ENCODE results near the gene IFNGR2.
"Not testable (repeated sequence)": the region's sequence is repeated elsewhere in the genome, so short reads cannot be mapped to it uniquely, and the experiment has no call there.

IFNGR2 gene

DNA sequence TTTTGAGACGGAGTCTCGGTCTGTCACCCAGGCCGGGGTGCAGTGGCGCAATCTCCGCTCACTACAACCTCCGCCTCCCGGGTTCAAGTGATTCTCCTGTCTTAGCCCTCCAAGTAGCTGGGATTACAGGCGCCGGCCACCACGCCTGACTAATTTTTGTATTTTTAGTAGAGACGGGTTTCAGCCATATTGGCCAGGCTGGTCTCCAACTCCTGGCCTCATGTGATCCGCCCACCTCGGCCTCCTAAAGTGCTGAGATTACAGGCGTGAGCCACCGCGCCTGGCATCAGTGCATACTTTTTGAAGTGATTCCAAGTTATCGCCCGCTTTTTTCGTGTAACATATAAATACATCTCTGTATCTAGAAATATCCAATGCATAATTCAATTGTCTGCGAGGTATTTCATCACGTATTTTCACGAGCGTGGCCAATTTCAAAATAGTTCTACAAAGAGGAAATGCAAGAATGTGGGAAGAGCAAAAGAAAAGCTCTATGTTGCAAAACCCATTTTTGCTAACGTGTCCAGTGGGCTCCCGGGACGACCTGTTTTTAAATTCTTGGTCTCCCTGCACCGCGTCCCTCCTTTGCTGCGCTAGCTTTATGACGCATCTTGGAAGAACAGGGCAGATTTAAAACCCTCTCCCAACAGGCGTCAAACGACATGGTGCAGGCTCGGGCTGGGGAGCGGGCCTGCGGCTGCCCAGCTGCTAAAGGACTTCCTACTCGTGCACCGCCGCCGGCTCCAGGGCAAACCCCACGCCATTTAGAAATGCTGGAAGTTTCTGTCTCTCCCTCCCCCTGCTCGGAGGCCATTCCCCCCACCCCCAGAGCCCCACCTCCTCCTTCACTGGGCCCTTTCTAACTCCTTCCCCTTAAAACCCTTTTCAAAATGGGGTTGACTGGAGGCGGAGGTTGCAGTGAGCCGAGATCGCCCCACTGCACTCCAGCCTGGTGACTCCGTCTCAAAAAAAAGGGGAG is 923 bp upstream of the IFNGR2 start:
- no peak for DNase-seq (ENCODE audit: low read depth in 2 of 2)

DNA sequence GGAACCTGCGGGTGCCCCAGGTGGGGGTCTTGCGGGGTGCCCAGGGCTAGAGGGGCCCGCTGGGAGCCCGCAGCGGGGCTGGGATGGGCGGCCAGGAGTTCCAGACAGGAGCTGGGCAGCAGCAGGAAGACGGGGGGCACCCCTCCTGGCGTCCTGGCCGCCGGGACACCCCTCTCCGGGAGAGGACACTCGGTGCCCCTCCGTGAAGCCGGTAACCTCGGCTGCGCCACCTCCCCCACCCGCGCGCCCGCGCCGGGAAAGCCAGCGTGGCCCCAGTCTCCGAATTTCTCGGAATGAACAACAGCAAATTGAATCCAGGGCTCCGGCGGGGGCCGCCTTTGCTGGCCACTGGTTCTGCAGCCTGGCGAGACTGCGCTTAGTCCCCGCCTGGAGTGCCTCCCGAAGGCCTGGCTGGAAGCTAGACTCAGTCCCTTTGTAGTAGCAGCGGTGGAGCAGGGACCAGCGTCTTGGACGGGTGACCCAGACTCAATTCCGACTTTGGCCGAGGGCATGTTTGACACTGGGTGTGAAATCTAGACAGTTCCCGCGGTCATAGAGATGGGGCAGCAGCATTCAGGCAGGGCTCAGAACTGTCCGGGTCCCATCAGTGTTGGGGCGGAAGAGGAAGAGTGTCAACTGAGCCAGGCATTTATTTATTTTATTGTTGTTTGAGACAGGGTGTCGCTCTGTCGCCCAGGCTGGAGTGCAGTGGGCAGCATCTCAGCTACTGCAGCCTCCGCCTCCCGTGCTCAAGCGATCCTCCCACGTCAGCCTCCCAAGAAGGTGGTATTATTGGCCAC is 773 bp downstream of the IFNGR2 start:
- DNase-seq (ENCODE audit: low read depth in 2 of 2), result no peak

DNA sequence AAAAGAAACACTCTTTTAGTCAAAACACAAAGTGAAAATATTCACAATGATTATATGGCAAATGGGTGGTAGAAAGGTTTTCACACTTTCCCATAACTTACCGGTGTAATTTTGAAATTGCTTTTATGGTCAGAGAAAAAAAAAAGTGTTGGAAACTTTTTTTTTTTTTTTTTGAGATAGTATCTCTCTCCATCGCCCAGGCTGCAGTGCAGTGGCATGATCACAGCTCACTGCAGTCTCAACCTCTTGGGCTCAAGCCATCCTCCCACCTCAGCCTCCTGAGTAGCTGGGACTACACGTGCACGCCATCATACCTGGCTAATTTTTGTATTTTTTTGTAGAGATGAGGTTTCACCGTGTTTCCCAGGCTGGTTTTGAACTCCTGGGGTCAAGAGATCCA is 3.3 kb downstream of the IFNGR2 start:
- DNase-seq (ENCODE audit: low read depth in 2 of 2), result no peak

DNA sequence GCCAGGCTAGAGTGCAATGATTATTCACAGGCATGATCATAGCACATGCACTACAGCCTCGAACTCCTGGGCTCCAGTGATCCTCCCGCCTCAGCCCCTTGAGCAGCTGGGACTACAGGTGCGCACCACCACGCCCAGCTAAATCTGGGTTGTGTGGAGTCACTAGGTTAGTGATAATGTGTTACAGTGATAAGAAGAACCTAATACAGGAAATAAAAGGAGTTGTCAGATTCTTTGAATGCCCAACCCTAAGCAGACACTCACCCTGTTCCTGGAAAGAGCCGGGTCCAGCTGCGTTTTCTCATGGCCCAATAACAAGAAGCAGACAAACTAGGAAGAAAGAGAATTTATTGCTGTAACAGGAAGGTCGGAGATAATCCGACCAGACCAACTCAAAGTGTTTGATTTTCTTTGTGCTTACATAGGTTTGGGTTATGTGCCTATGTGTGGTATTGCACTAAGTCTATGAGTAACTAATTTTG is 8.8 kb downstream of the IFNGR2 start:
- no peak for DNase-seq (ENCODE audit: low read depth in 2 of 2)

DNA sequence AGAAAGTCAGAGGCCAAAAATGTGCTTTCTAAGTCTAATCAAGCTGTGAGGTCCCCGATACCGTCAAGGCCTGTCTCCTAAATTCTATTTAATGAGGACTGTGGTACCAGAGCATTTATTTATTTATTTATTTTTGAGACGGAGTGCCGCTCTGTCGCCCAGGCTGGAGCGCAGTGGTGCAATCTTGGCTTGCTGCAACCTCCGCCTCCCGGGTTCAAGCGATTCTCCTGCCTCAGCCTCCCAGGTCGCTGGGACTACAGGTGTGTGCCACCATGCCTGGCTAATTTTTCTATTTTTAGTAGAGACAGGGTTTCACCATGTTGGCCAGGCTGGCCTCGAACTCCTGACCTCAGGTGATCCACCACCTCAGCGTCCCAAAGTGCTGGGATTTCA is 9.2 kb downstream of the IFNGR2 start:
- DNase-seq (ENCODE audit: low read depth in 2 of 2), result not testable (repeated sequence)

DNA sequence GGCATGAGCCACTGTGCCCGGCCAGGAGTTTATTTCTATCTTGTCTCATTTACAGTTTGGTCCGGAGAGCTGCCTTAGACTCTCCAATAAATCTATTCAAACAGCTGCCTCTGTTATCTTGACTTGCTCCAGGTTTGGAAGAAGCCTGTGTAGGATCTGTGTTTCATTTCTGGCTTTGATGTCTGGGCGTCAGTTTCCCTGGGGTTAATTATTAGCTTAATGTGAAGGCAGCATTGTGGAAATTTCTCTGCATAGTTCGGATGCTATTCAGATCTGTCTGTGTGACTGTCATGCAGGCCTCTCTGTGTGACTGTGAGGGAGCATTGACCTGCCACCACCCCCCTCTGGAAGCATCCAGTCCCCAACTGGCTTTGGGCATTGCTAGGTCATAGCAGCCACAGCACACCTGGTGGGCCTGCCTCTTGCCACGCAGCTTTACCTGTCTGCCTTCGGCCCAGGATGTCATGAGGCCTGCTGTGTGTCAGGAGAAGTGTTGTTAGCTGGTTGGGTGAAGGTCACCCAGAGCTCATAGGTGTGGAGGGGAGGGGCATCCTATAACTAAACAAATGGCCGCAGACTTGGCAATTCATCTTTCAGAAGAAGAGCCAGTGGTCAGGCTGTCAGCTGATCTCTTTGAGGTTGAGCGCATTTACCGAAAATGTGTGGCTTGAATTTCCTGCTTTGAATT is 9.8 kb downstream of the IFNGR2 start:
- no peak for DNase-seq (ENCODE audit: low read depth in 2 of 2)

DNA sequence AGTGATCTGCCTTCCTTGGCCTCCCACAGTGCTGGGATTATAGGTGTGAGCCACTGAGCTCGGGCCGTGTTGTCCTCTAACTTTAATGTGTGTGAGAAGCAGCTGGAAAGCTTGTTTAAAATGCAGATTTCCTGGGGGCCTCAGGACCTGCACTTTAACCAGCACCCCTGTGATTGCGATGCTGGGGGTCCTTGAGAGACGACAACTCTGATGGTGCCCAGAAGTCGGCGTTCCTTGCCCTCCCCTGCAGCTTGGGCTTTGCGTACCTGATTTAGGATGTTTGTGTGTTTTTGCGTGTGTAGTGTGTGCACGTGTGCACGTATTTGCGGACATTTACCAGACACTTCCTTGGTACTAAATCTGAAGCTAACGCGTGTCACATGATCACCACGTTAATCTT is 10.9 kb downstream of the IFNGR2 start:
- no peak for DNase-seq (ENCODE audit: low read depth in 2 of 2)

DNA sequence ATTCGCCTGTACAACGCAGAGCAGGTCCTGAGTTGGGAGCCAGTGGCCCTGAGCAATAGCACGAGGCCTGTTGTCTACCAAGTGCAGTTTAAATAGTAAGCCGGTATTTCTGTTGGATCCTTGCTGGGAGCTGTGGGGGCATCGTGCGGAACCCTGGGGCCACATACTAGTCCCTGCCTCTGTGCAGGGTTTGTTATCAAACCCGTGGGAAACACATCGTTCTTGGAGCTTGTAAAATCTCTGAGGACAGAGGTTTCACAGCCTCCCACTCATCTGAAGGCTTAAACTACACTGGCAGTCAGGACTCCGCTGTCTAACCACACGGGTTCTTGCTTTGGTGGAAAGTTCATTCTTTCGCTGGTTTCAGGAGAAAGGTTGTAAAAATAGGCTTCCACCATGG is 11.7 kb downstream of the IFNGR2 start:
- DNase-seq (ENCODE audit: low read depth in 2 of 2), result no peak

DNA sequence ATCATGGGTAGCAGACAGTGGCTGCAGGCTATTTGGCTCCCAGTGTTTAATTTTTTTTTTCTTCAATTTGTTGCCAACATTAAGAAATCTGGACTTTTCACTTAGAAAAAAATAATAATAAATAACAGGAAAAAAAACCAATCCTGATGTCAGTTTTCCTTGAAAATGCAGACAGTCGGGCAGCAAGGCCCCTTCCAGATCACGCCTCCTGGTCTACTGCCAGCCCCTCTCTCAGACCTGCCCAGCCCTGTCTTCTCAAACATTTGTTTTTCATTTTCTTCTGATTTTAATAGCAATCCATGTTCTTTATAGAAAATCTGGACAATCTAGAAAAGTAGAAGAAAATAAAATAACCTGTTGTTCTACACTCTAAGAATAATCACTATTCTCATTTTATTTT is 15.5 kb downstream of the IFNGR2 start:
- no peak for DNase-seq (ENCODE audit: low read depth in 2 of 2)

DNA sequence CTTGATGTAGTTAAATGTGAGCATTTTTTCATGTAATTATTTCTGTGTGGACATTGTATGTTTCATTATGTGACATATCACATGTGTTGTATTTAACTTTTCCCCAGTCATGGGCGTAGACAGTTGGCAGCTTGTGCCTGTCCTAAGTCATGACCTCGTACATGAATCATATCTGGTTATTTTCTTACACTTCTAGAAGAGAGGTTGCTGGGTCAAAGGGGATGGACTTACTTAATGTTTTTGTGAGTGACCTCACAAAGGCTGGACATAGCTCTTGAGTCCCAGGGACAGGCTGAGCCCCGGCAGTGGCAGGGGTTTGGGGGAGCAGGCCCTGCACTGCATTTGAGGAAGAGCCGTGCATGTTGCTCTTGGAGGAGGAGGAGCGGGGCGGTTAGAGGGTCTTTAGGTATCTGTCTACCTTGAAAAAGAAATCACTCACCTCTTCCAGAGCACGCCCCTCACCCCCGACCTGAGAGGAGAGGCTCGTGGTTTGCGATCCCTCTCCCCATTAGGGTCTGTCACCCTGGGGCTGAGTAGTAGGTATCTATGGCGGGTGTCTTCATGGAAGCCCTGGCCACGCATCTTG is 16.4 kb downstream of the IFNGR2 start:
- DNase-seq (ENCODE audit: low read depth in 2 of 2), result no peak

DNA sequence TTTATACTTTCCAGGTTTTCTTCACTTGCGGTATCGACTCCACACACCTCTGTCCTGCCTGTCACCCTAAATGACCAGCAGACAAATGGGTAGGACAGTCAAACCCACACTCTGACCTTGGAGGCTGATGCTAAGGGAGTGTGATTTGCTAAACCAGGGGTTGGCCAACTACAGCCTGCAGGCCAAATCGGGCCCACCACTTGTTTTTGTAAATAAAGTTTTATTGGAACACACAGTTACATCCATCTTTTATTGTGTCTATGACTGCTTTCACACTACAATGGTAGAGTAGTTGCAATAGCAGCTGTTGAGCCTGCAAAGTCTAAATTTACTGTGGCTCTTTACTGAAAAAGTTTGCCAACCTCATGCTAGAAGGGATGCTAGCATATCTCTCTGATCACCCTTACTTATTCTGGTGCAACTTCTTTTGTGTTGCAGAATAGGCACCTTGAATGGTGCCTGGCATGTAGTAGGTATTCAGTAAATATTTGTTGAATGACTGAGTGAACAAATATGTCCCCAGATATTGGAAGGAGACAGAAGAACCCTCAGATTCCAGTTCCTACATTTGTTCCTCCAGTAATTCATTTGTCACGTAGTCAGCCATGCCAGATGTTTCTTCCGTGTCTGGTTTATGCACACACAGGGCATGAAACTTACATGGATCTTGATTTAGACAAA is 18.6 kb downstream of the IFNGR2 start:
- DNase-seq (ENCODE audit: low read depth in 2 of 2), result no peak

DNA sequence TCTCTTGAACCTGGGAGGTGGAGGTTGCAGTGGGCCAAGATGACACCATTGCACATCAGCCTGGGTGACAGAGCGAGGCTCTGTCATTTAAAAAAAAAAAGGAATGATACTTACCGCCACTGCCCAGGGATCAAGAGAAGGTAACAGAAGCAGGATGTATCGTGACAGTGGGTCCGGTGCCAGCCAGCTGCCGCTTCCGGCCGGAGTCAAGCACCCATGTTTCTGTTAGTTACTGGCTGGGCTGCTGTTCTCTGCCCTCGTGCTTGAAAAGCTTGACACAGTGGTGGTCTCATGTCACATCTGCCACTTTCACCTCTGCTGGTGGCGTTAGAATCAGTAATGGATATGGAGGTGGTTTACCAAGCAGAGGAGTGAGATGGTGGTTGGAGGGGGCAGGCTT is 21.0 kb downstream of the IFNGR2 start:
- no peak for DNase-seq (ENCODE audit: low read depth in 2 of 2)

DNA sequence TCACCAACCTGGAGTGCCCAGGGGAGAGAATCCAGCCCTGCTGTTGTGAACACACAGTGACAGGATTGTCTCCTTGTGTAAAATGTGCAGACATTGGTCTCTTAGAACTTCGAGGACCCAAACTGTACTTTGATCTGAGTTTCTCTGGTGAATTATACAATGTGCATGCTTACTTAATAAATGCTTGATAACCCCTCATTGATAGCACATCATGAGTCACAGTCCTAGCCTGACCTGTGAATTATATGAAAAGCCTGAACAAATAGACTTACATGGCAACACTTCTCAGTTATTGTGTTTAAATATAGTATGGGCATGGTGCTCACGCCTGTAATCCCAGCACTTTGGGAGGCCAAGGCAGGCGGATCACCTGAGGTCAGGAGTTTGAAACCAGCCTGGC is 22.6 kb downstream of the IFNGR2 start:
- no peak for DNase-seq (ENCODE audit: low read depth in 2 of 2)

DNA sequence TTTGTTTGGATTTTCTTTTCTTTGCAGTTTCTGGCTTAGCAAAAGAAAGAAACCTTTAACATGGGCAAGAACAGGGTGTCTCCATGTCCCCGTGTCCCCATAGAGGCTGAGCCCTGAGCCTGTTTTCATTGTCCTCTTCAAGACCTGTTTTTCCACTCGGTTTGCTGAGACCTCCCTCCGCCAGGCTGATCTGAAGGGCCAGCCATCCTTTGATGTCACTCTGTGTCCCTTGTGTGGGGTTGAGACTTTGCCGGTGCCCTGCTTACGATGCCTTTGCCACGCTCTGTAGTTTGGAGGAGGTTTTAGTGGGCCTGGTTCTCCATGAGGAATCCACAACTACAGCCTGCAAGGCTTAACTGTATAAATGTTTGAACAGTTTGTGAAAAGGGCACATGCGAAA is 23.8 kb downstream of the IFNGR2 start:
- DNase-seq (ENCODE audit: low read depth in 2 of 2), result no peak

DNA sequence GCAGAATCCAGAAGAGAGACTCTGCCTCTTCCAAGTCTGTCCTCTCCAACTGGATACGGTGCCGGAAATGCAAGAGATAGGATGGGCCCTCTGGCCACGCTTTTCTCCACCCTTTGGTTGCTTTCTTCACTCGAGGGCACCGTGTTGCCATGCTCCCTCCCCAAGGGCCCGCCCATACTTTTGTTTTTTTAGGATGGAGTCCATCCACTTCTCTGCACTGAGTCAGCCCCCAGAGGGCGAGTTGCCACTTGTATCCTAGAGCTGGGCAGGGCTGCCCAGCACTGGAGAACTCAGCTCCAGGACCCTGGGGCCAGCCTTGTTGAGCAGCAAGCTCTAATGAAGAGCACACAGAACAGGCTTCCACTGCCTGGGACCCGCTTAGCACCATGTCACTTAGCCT is 25.5 kb downstream of the IFNGR2 start:
- DNase-seq (ENCODE audit: low read depth in 2 of 2), result no peak

DNA sequence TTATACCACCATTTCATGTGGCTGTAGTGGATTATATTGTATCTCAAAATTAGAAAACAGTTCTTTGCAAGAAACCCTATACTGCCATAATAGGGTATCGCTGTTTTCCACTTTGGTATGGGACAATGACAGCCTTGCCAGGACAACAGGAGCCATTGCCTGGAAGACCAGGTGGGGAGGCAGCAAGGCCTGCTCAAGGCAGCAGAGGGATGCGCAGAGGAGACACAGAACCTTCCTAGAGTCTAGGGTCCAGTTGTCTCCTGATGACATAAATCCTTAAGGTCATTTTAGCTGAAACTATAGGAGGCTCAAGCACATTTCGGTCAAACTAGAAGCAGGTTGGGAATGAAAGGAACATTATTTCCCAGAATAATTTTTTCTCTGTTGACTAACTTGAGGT is 27.6 kb downstream of the IFNGR2 start:
- DNase-seq (ENCODE audit: low read depth in 2 of 2), result no peak

DNA sequence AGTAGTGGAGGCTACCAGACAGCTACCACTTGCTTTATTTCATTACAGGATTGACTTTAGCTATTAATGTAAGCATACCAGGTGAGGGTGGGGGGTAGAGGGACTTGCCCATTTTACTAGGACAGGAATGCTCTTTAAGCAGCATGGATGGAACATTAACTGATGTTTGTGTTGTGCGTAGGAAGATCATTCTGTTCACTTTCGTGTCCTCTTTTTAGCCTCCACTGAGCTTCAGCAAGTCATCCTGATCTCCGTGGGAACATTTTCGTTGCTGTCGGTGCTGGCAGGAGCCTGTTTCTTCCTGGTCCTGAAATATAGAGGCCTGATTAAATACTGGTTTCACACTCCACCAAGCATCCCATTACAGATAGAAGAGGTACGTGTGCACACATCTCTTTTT is 29.3 kb downstream of the IFNGR2 start:
- DNase-seq (ENCODE audit: low read depth in 2 of 2), result no peak

DNA sequence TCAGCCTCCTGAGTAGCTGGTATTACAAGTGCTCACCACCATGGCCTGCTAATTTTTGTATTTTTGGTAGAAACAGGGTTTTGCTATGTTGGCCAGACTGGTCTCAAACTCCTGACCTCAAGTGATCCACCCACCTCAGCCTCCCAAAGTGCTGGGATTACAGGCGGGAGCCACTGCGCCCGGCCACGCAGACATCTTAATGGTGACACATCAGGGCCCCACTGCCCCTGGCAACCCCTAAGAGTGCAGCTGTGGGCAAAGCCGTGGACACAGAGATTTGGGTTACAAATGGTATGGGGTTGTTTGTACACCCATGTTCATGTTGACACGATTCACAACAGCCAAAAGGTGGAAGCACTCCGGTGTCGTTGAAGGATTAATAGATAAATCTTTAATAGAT is 29.8 kb downstream of the IFNGR2 start:
- no peak for DNase-seq (ENCODE audit: low read depth in 2 of 2)

DNA sequence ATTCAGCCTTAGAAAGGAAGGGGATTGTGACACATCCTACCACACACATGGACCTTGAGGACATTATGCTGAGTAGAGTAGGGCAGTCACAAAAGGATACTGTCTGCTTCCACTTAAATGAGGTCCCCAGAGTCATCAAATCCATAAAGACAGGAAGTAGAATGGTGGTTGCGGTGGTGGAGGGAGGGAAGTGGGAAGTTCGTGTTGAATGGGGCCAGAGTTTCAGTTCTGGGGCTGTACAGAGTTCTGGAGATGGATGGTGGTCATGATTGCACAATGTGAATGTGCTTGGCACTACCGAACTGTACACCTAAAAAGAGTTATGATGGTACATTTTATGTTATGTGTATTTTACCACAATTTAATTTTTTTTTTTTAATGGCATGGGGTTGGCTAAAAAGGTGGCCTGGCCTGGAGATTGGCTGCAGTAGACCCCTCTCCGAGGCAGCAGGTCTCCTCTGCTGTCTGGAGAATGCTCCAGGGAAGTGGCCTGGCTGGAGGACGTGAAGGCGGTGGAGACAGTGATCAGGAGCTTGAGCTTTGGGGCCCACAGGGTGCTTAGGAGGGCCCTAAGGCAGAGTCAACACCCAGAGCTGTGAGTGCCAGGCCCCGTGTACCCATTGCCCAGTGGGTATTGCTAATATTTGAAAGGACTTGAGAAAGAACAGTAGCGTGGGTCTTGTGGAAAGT is 30.4 kb downstream of the IFNGR2 start:
- DNase-seq (ENCODE audit: low read depth in 2 of 2), result no peak

DNA sequence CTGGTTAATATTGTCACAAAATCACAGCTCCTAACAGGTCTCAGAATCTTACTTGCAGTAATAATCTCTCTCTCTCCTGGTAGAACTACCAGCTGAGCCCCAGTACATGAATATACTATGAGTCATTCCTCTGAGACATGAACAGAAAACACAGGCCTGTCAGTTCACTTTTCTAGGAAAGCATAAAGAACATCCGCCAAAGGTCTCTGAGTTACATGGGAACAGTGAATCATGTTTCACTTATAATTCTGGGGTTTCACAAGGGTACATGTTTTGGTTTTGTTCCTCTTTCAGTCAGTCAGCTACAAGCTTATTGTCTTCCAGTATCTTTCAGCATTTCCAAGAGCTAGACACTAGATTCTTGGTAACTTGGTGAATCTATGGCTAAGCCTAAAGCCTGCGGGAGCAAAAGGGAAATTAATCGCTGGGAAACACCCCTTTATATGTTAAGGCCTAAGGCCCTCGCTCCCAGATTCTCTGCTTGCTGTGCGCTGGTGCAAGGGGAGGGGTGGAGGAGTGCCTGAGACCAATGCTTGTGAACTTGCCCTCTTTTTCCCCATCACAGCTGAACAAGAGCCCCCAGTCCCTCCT is 31.7 kb downstream of the IFNGR2 start:
- no peak for DNase-seq (ENCODE audit: low read depth in 2 of 2)

Measured in stimulated activated CD8-positive, alpha-beta memory T cell treated with anti-CD3 and anti-CD28 coated beads, Interleukin-15, amount 100 ng/mL, for 4 hours (primary cell).